Mucosa of gallbladder (tissue), 1 donor: ENCODE measurements around the gene MPPED2. TPM values are rescaled to one million over a fixed set of nuclear protein-coding genes. Genes with fewer than 3 reads are reported as not detected.

ENCODE experiments used
- DNase-seq: peaks from one replicate; pipeline ENCODE4 v3.0.0-alpha.2; 2020; ENCODE audit warnings: low spot score
- total RNA-seq: library from RNA; stranded (reverse); gene quantifications from one replicate; pipeline ENCODE4 v1.2.1, GENCODE V29; 2021
- donor health status: DM: no; HTN: no; CAD: no.

Gene MPPED2, protein sequence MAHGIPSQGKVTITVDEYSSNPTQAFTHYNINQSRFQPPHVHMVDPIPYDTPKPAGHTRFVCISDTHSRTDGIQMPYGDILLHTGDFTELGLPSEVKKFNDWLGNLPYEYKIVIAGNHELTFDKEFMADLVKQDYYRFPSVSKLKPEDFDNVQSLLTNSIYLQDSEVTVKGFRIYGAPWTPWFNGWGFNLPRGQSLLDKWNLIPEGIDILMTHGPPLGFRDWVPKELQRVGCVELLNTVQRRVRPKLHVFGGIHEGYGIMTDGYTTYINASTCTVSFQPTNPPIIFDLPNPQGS
- 5.6 TPM for total RNA-seq

DNA sequence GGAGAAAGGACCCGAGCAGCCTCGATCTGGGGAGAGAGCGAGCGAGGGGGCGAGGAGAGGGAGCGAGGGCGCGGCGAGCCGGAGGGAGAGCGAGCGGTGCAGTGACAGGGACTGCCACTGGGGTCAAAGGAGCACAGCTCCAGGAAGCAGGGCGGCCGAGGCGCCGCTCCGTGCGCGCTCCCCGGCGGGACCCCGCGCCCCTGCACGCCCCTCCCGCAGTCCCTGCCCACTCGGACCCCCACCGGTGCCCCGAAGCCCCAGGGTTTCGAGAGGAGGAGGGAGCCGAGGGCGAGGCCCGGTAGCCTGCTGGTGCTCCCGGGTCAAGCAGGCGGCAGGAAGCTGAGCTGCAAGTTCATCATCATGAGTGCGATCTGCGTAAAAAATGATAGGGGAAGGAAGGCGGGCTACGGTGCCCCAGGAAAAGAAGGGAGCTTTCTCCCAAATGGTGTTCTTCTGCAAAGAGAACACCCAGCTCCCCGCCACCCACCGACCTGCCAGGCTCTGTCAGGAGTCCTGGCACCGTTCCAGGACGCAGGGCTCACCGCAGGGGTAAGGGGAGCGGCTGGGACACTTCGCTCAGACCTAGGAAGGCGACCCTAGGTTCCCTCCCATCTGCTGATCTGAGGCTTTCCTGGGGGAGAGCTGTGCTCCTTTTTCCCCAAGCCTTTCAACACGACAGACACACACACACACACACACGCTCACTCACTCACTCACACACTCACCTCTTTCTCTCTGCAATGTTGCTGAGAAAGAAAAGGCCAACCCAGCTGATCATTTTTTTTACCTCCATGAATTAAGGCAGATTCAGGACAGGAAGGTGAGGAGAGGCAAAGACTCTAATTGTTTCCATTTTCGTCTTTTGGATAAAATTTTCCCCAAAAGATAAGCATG, at the start of gene MPPED2:
Gene MPPED2 (minus strand): TSS at position 103 of the 894 bp plus-strand sequence. CDS start 5,980 bp downstream, outside the sequence.
- DNase-seq: no peak

GRCh38 chr11:30635401-30635989, 49.3 kb upstream of the MPPED2 start:
- no peak for DNase-seq

- no peak for DNase-seq
Observed at GRCh38 chr11:30631148-30631547, 45.0 kb upstream of the MPPED2 start.

- DNase-seq: no peak
Observed at GRCh38 chr11:30619767-30620166, 33.6 kb upstream of the MPPED2 start.

DNA sequence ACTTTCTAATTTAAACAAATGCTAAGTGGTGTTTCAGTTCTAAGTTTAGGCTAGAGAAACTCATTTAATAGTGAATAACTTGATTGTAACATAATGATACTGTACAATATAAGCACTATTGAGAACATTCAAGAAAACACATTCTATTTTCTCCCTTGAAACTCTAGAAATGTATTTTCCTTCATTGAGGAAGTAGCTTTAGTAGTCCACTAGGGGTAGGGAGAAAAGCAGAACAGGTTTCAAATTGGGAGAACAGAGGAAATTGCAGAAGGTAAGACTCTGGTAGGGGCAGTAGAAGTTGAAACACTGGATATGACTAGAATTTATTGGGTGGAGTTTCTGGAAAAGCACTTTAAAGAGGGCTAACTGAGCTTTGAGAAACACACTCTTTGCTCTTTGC, 31.6 kb upstream of the MPPED2 start:
- no peak for DNase-seq

GRCh38 chr11:30610628-30611027, 24.5 kb upstream of the MPPED2 start:
- no peak for DNase-seq

DNA sequence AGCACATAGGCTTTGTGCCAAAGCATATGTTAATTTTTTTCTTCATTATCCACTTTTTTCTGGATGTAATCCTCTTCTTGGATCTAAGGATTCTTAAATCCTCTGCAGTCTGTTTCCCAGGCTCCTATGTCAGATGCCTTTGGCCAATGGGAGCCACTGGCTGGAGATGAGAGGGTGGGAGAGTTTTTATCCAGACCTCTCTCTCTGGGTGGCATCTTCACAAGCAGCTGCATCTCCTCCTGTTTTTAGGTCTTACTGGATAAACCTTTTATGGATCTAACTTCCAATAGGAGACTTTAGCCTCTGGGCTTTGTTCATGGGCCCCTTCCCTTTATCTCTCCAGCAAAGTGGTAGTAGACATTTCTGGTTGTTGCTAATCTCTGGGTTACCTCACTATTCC, 22.4 kb upstream of the MPPED2 start:
- DNase-seq: no peak

- DNase-seq: no peak
Observed at GRCh38 chr11:30605036-30605605, 19.0 kb upstream of the MPPED2 start.

- DNase-seq: no peak
Observed at GRCh38 chr11:30603357-30603756, 17.2 kb upstream of the MPPED2 start.

- no peak for DNase-seq
Observed at GRCh38 chr11:30596832-30597231, 10.7 kb upstream of the MPPED2 start.

GRCh38 chr11:30595934-30596333, 9.8 kb upstream of the MPPED2 start:
- no peak for DNase-seq

DNA sequence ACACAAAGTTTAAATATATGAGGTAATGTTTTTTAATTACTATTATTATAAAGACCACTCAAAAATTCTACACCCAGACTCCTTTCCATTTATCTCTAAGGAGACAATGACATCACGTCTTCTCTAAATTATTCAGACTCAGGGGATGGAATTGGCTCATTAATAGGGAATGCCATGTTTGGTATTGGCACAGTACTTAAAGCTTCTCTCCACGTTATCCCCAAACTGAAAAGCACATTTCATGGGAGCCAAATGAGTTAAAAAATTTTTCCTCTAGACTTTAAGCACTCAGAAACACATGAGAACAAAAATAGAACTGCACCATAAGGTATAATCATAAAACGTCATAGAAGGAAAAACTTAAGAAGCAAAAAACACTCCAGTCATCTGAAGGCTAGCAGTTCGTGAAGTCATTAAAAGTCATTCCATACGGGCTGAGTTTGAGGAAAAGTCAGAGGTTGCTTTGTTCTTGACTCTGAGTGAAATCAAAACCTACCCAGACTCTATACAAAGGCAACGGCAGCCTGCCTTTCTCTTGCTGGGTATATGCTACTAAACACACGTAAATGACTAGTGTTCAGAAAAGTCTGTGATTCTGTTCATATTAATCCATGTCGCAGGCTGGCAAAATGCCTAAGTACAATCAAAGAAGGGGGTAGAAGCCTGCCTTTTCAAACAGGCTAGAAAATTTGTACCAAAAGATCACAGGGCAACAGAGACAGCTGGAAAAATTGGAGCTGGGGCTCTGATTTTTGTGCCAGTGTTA, 8.7 kb upstream of the MPPED2 start:
- DNase-seq: no peak

- DNase-seq: no peak
Observed at GRCh38 chr11:30587269-30587812, 1.2 kb upstream of the MPPED2 start.

- DNase-seq: peak; percentile 23
Observed at GRCh38 chr11:30585892-30586250, 282 bp downstream of the MPPED2 start.

GRCh38 chr11:30585125-30585891, 845 bp downstream of the MPPED2 start:
- DNase-seq: no peak

- DNase-seq: no peak
Observed at GRCh38 chr11:30583476-30584280, 2.5 kb downstream of the MPPED2 start.

- no peak for DNase-seq
Observed at GRCh38 chr11:30582726-30583125, 3.4 kb downstream of the MPPED2 start.

GRCh38 chr11:30581675-30582074, 4.5 kb downstream of the MPPED2 start:
- no peak for DNase-seq

DNA sequence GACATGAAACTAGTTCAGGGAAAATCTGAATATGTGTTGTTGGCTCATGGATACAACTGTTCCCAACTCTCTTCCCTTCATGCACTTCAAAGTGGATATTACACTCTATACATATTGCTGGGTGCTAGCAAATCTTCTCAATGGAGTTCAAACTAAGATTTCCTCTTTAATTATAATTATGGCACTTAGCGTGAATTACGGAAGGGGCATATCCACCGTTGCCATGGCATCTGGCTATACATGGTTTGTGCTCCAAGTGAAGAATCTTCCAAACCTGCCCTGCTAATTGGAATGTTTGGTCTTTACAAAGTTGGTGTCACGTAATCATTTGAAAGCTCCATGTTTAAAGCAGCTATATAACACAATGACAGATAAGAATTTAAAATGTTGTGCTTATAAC, 5.6 kb downstream of the MPPED2 start:
- DNase-seq: no peak
